GM18507 (cell line): ENCODE results near the gene MPHOSPH10.
"Not testable (repeated sequence)": the region's sequence is repeated elsewhere in the genome, so short reads cannot be mapped to it uniquely, and the experiment has no call there.

ENCODE experiments used
- DNase-seq: peaks from one replicate; pipeline ENCODE4 v3.0.0; 2011; ENCODE audit warnings: low read depth; ENCODE audit not compliant: insufficient read length; ENCODE audit errors: extremely low spot score
- FAIRE-seq: peaks from 2 replicates; lab custom pipeline; 2011; peaks lifted over from hg19 to GRCh38; lab: Jason Lieb, UNC

Gene MPHOSPH10

GRCh38 chr2:71121479-71121878 lies 9.0 kb upstream of the MPHOSPH10 start:
- no peak for FAIRE-seq
- no peak for DNase-seq

GRCh38 chr2:71122387-71123298 lies 7.8 kb upstream of the MPHOSPH10 start:
- no peak for DNase-seq
- no peak for FAIRE-seq

GRCh38 chr2:71125506-71126294 lies 4.7 kb upstream of the MPHOSPH10 start:
- DNase-seq (no peak), FAIRE-seq (no peak)

GRCh38 chr2:71126957-71127356 lies 3.5 kb upstream of the MPHOSPH10 start:
- DNase-seq (no peak), FAIRE-seq (no peak)

GRCh38 chr2:71129114-71129901 lies 1.1 kb upstream of the MPHOSPH10 start:
- DNase-seq = no peak
- no peak for FAIRE-seq

GRCh38 chr2:71129902-71130151 lies 607 bp upstream of the MPHOSPH10 start:
- FAIRE-seq = no peak
- DNase-seq = no peak

- DNase-seq (no peak), FAIRE-seq (no peak)
These were observed 441 bp downstream of the MPHOSPH10 start for GRCh38 chr2:71130905-71131244.

- not testable (repeated sequence) for DNase-seq, FAIRE-seq
These were observed 1.1 kb downstream of the MPHOSPH10 start for GRCh38 chr2:71131387-71132166.

- FAIRE-seq = no peak
- DNase-seq = no peak
These were observed 3.2 kb downstream of the MPHOSPH10 start for GRCh38 chr2:71133603-71134002.

- FAIRE-seq = no peak
- no peak for DNase-seq
These were observed 5.7 kb downstream of the MPHOSPH10 start for GRCh38 chr2:71136174-71136573.

GRCh38 chr2:71143782-71144181 lies 13.3 kb downstream of the MPHOSPH10 start:
- no peak for DNase-seq
- FAIRE-seq = no peak

GRCh38 chr2:71148506-71149063 lies 18.2 kb downstream of the MPHOSPH10 start:
- DNase-seq = no peak
- FAIRE-seq = no peak

GRCh38 chr2:71150082-71150816 lies 19.8 kb downstream of the MPHOSPH10 start:
- FAIRE-seq (no peak), DNase-seq (no peak)

GRCh38 chr2:71151620-71152019 lies 21.2 kb downstream of the MPHOSPH10 start:
- DNase-seq (no peak), FAIRE-seq (no peak)

GRCh38 chr2:71153585-71154224 lies 23.3 kb downstream of the MPHOSPH10 start:
- no peak for FAIRE-seq
- no peak for DNase-seq

GRCh38 chr2:71154279-71154678 lies 23.8 kb downstream of the MPHOSPH10 start:
- no peak for FAIRE-seq

GRCh38 chr2:71154798-71155197 lies 24.4 kb downstream of the MPHOSPH10 start:
- peak; percentile 32 for DNase-seq

More at GRCh38 chr2:71154279-71154678, 23.8 kb downstream of the MPHOSPH10 start:
- DNase-seq = no peak

GRCh38 chr2:71155846-71156245 lies 25.4 kb downstream of the MPHOSPH10 start:
- FAIRE-seq (no peak), DNase-seq (no peak)

More at GRCh38 chr2:71154798-71155197, 24.4 kb downstream of the MPHOSPH10 start:
- peak; percentile 77 for FAIRE-seq
